Measurements from ENCODE around the gene CHKB.

DNA sequence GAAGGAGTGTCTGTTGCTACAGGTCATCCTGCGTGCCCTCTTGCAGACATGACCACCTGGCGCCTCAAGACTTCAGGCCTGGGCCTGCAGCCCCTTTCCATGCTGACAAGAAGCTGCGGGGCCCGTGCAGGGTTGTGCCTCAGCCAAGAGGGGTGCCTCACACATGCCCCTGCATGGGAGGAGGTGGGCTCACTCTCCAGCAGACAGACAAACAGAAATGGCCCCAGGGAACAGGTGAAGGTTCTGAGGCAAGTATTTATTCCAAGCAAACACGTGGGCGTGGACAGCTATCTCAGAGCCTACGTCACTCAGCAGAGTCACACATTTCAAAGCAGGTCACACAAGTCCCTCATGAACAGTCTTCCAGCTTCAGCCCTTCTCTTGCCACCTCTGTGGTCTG is 14.0 kb downstream of the CHKB start:
- no peak for TF ChIP-seq EZH2 (IDR thresholded peaks at IDR 0.05; ENCODE audit: insufficient read depth, low read length)
- TF ChIP-seq, protein P1, sequence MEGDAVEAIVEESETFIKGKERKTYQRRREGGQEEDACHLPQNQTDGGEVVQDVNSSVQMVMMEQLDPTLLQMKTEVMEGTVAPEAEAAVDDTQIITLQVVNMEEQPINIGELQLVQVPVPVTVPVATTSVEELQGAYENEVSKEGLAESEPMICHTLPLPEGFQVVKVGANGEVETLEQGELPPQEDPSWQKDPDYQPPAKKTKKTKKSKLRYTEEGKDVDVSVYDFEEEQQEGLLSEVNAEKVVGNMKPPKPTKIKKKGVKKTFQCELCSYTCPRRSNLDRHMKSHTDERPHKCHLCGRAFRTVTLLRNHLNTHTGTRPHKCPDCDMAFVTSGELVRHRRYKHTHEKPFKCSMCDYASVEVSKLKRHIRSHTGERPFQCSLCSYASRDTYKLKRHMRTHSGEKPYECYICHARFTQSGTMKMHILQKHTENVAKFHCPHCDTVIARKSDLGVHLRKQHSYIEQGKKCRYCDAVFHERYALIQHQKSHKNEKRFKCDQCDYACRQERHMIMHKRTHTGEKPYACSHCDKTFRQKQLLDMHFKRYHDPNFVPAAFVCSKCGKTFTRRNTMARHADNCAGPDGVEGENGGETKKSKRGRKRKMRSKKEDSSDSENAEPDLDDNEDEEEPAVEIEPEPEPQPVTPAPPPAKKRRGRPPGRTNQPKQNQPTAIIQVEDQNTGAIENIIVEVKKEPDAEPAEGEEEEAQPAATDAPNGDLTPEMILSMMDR (IDR thresholded peaks at IDR 0.05; ENCODE audit: insufficient read depth, low read depth, low read length), result no peak
